Measurements from ENCODE around the gene SLC12A9. TPM values are rescaled to one million over a fixed set of nuclear protein-coding genes. Genes with fewer than 3 reads are reported as not detected.
"Not testable (repeated sequence)": the region's sequence is repeated elsewhere in the genome, so short reads cannot be mapped to it uniquely, and the experiment has no call there.

SLC12A9 gene
- total and polyA plus RNA-seq, 2 experiments from 2014 or later, result 10.3 to 39.9 TPM

- H3K4me3 Mint-ChIP-seq; H3F3A ChIP-seq (replicated peaks; ENCODE audit: low read depth); H3K4me1 ChIP-seq (ENCODE audit: insufficient read depth); H4K20me1 ChIP-seq (replicated peaks; ENCODE audit: insufficient read depth); H3K27ac ChIP-seq (ENCODE audit: low read depth); H3K27ac Mint-ChIP-seq; H3K4me1 Mint-ChIP-seq; ATAC-seq; H3K36me3 ChIP-seq (ENCODE audit: insufficient read depth); H3K4me2 ChIP-seq; DNase-seq (ENCODE audit: low spot score); H3K4me3 ChIP-seq; H3K27me3 ChIP-seq (ENCODE audit: insufficient read depth); H3K9me2 ChIP-seq (ENCODE audit: insufficient read depth); H2AFZ ChIP-seq; H3K9me3 Mint-ChIP-seq: not testable (repeated sequence)
- H3K79me2 ChIP-seq (replicated peaks; ENCODE audit: insufficient read depth), result peaks cover 43% of the 10 kb centered on the region
- Mint-ChIP-seq H3K36me3 (ENCODE audit: low read depth) (peaks cover 16% of the 10 kb centered on the region), H3K27me3 (ENCODE audit: insufficient read depth, low read depth, poor library complexity) (peaks cover 14% of the 10 kb centered on the region)
Observed at GRCh38 chr7:100854899-100855298, 2.4 kb downstream of the SLC12A9 start.

GRCh38 chr7:100855515-100855914 lies 3.0 kb downstream of the SLC12A9 start:
- H2AFZ ChIP-seq, result no peak overlapping the region
- Mint-ChIP-seq H3K9me3 (no peaks in the 10 kb centered on the region), H3K27ac (no peak overlapping the region), H3K36me3 (ENCODE audit: low read depth) (peaks cover 22% of the 10 kb centered on the region), H3K27me3 (ENCODE audit: insufficient read depth, low read depth, poor library complexity) (peaks cover 15% of the 10 kb centered on the region), H3K4me3 (no peak overlapping the region), H3K4me1 (peaks cover 9% of the 10 kb centered on the region; the same call in 2 of the 3 replicates)
- no peak overlapping the region for H3K27ac ChIP-seq (ENCODE audit: low read depth)
- H3K79me2 ChIP-seq (replicated peaks; ENCODE audit: insufficient read depth), result peaks cover 43% of the 10 kb centered on the region
- DNase-seq (ENCODE audit: low spot score), result no peak
- peaks cover 5% of the 10 kb centered on the region; the same call in 1 of the 2 replicates for H3K4me1 ChIP-seq (ENCODE audit: insufficient read depth)
- no peaks in the 10 kb centered on the region for H4K20me1 ChIP-seq (replicated peaks; ENCODE audit: insufficient read depth)
- H3K4me3 ChIP-seq, result no peak overlapping the region
- no peak overlapping the region for H3K4me2 ChIP-seq
- peaks cover under 1% of the 10 kb centered on the region; the same call in 1 of the 2 replicates for H3K36me3 ChIP-seq (ENCODE audit: insufficient read depth)
- H3K9me2 ChIP-seq (ENCODE audit: insufficient read depth), result no peaks in the 10 kb centered on the region
- no peak for ATAC-seq
- 0 out of 2 replicates have a peak, but pooled peaks cover 3% of the 10 kb centered on the region for H3F3A ChIP-seq (replicated peaks; ENCODE audit: low read depth)
- H3K27me3 ChIP-seq (ENCODE audit: insufficient read depth), result no peaks in the 10 kb centered on the region
- TF ChIP-seq EZH2 (IDR thresholded peaks at IDR 0.05; ENCODE audit: low read depth, unreplicated experiment) (no peak), JUNB (IDR thresholded peaks at IDR 0.05; ENCODE audit: unreplicated experiment) (no peak), EZH2phosphoT487 (IDR thresholded peaks at IDR 0.05; ENCODE audit: unreplicated experiment) (no peak), ETS1 (IDR thresholded peaks at IDR 0.05) (no peak), ZNF114 (CRISPR knock-in tag; IDR thresholded peaks at IDR 0.05) (no peak), CTCF (conservative IDR thresholded peaks at IDR 0.05; ENCODE audit: low read depth in 2 of 2) (no peak), ZNF331 (CRISPR knock-in tag; IDR thresholded peaks at IDR 0.05; ENCODE audit: low read depth) (no peak), NANOG (IDR thresholded peaks at IDR 0.05; ENCODE audit: borderline replicate concordance) (no peak), POLR2AphosphoS5 (IDR thresholded peaks at IDR 0.05; ENCODE audit: low read depth) (no peak)
- TF ChIP-seq, protein P1, sequence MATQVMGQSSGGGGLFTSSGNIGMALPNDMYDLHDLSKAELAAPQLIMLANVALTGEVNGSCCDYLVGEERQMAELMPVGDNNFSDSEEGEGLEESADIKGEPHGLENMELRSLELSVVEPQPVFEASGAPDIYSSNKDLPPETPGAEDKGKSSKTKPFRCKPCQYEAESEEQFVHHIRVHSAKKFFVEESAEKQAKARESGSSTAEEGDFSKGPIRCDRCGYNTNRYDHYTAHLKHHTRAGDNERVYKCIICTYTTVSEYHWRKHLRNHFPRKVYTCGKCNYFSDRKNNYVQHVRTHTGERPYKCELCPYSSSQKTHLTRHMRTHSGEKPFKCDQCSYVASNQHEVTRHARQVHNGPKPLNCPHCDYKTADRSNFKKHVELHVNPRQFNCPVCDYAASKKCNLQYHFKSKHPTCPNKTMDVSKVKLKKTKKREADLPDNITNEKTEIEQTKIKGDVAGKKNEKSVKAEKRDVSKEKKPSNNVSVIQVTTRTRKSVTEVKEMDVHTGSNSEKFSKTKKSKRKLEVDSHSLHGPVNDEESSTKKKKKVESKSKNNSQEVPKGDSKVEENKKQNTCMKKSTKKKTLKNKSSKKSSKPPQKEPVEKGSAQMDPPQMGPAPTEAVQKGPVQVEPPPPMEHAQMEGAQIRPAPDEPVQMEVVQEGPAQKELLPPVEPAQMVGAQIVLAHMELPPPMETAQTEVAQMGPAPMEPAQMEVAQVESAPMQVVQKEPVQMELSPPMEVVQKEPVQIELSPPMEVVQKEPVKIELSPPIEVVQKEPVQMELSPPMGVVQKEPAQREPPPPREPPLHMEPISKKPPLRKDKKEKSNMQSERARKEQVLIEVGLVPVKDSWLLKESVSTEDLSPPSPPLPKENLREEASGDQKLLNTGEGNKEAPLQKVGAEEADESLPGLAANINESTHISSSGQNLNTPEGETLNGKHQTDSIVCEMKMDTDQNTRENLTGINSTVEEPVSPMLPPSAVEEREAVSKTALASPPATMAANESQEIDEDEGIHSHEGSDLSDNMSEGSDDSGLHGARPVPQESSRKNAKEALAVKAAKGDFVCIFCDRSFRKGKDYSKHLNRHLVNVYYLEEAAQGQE (IDR thresholded peaks at IDR 0.05; ENCODE audit: unreplicated experiment), result no peak

All from GM23338 (cell line).